22Rv1 (cell line): ENCODE measurements around the gene ERC1.
"Not testable (repeated sequence)": the region's sequence is repeated elsewhere in the genome, so short reads cannot be mapped to it uniquely, and the experiment has no call there.

Source experiments
- ZFX ChIP-seq: fragments of 450-650 bp; IDR thresholded peaks from 2 replicates; pipeline ENCODE4 v1.6.1; 2017; ENCODE audit warnings: antibody characterized with exemption, borderline replicate concordance
- TF ChIP-seq, protein P1 (sequence below): fragments of 450-650 bp; IDR thresholded peaks from 2 replicates; pipeline ENCODE4 v1.5.1; 2017; ENCODE audit warnings: mild to moderate bottlenecking

DNA sequence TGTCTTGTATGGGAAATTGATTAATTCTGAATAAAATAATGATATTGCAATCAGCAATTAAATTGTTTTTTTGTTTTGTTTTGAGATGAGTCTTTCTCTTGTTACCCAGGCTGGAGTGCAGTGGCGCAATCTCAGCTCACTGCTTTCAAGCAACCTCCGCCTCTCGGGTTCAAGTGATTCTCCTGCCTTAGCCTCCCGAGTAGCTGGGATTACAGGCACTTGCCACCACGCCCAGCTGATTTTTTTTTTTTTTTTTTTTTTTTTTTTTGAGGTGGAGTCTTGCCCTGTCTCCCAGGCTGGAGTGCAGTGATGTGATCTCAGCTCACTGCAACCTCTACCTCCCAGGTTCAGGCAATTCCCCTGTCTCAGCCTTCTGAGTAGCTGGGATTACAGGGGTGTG is 217.7 kb downstream of the ERC1 start:
- TF ChIP-seq, protein P1, sequence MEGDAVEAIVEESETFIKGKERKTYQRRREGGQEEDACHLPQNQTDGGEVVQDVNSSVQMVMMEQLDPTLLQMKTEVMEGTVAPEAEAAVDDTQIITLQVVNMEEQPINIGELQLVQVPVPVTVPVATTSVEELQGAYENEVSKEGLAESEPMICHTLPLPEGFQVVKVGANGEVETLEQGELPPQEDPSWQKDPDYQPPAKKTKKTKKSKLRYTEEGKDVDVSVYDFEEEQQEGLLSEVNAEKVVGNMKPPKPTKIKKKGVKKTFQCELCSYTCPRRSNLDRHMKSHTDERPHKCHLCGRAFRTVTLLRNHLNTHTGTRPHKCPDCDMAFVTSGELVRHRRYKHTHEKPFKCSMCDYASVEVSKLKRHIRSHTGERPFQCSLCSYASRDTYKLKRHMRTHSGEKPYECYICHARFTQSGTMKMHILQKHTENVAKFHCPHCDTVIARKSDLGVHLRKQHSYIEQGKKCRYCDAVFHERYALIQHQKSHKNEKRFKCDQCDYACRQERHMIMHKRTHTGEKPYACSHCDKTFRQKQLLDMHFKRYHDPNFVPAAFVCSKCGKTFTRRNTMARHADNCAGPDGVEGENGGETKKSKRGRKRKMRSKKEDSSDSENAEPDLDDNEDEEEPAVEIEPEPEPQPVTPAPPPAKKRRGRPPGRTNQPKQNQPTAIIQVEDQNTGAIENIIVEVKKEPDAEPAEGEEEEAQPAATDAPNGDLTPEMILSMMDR = not testable (repeated sequence)
- not testable (repeated sequence) for TF ChIP-seq ZFX
